Urinary bladder (tissue), 4 donors: ENCODE results near the gene SMPD2. TPM values are rescaled to one million over a fixed set of nuclear protein-coding genes. Genes with fewer than 3 reads are reported as not detected.

Experiments
- DNase-seq: peaks from one replicate; pipeline ENCODE4 v3.0.0-alpha.2; 2015; ENCODE audit errors: extremely low spot score
- H3K27ac ChIP-seq: one replicate; pipeline ENCODE4 v1.5.1; 2013; ENCODE audit warnings: low read depth, mild to moderate bottlenecking, moderate library complexity
- H3K36me3 ChIP-seq: one replicate; pipeline ENCODE4 v1.6.1; 2013; ENCODE audit warnings: mild to moderate bottlenecking, moderate library complexity; ENCODE audit not compliant: insufficient read depth
- H3K4me1 ChIP-seq: one replicate; pipeline ENCODE4 v1.6.1; 2013; ENCODE audit warnings: mild to moderate bottlenecking, moderate library complexity; ENCODE audit not compliant: insufficient read depth
- H3K4me3 ChIP-seq: one replicate; pipeline ENCODE4 v1.5.1; 2013; ENCODE audit warnings: low read depth, low read length
- WGBS: extraction: QIAGEN DNeasy Blood & Tissue Kit; methylation state at CpG from one replicate; pipeline ENCODE4 v1.1.7; 2013; 5-methylcytosine and 5-hydroxymethylcytosine counted together
- polyA plus RNA-seq: library from polyadenylated mRNA; stranded (reverse); fragments of 200-250 nt; gene quantifications from one replicate; pipeline ENCODE4 v1.2.3, GENCODE V29; 2013
- total RNA-seq: library from RNA; depleted of rRNA; stranded (reverse); fragments of >200 nt; gene quantifications from one replicate; pipeline ENCODE4 v1.2.3, GENCODE V29; 2014
- donor health status: healthy with polysubstance abuse.
- donor health status: healthy.

The SMPD2 gene
- total and polyA plus RNA-seq, 2 donors = 9.1 to 9.5 TPM

- no peak for DNase-seq
- 44% methylated on average over 5 of the region's 5 CpGs for WGBS
- H3K27ac ChIP-seq = no peak overlapping the region
These were observed 50.8 kb downstream of the SMPD2 start for GRCh38 chr6:109491207-109491938.

More at GRCh38 chr6:109491207-109491938, 50.8 kb downstream of the SMPD2 start:
- H3K36me3 ChIP-seq = no peaks in the 10 kb centered on the region
- no peaks in the 10 kb centered on the region for H3K4me1 ChIP-seq
- H3K4me3 ChIP-seq = no peak overlapping the region

Other genes starting within 250 kb of the SMPD2 start
- gene CD164, start 58.3 kb upstream of the SMPD2 start, total RNA-seq = 327 TPM
- gene CD164, start 58.3 kb upstream of the SMPD2 start, polyA plus RNA-seq = 221 TPM
- 11.9 TPM for gene PPIL6, start 96 bp upstream of the SMPD2 start, total RNA-seq
- 4.3 TPM for gene PPIL6, start 96 bp upstream of the SMPD2 start, polyA plus RNA-seq
- gene MICAL1, start 15.0 kb downstream of the SMPD2 start, total RNA-seq = 25.5 TPM
- gene MICAL1, start 15.0 kb downstream of the SMPD2 start, polyA plus RNA-seq = 83.8 TPM
- gene ZBTB24, start 42.5 kb downstream of the SMPD2 start, total RNA-seq = 12.0 TPM
- 4.3 TPM for gene ZBTB24, start 42.5 kb downstream of the SMPD2 start, polyA plus RNA-seq